Hematopoietic multipotent progenitor cell treated with erythropoietin and hydrocortisone succinate and interleukin-3 and kit ligand, for 15 days (in vitro differentiated cells): ENCODE results near the gene SESN3.

Experiments used
- DNase-seq: peaks from one replicate; pipeline ENCODE4 v3.0.0-alpha.2; 2015; ENCODE audit warnings: low spot score

SESN3 gene

DNA sequence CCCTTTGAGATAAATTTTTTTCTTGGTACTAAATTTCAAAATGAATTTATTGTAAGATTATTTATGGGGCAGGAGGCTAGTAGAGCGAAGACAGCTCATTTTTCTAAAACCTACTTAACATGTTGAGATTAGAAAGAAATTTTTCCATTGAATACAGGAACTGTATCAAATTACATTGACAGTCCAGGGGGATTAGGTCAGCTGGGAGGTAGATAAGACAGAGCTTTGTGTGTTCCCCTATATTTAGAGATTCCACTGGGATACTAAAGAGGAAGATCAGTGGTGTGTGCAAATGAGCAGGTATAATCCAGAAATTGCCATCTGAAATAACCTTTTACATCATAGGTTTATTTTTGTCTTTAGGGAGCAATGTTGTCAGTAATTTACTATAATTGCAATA lies 109.3 kb downstream of the SESN3 start:
- no peak for DNase-seq

- no peak for DNase-seq
These were observed 111.5 kb downstream of the SESN3 start for GRCh38 chr11:95119361-95120060.

DNA sequence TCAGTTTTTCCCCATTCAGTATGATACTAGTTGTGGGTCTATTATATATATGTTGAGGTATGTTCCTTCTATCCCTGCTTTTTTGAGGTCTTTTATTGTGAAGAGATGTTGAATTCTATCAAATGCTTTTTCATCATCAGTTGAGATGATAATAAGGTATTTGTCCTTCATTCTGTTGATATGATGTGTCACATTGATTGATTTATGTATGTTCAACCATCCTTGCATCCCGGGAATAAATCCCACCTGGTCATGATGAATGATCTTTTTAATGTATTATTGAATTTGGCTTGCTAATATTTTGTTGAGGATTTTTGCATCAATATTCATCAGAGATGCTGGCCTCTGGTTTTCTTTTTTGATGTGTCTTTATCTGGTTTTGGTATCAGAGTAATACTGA lies 115.4 kb downstream of the SESN3 start:
- DNase-seq = no peak
